ENCODE measurements around the gene PLEKHF1.

The PLEKHF1 gene

GRCh38 chr19:29658221-29658991, 6.9 kb upstream of the PLEKHF1 start:
- no peak for TF ChIP-seq CTCF (IDR thresholded peaks at IDR 0.05; ENCODE audit: low read depth, low read length, missing control alignments)
- Histone ChIP-seq H3K36me3 (replicated peaks) (no peaks in the 10 kb centered on the region), H3K27me3 (replicated peaks) (peaks cover 3% of the 10 kb centered on the region), H3K27ac (no peak overlapping the region), H3K4me3 (ENCODE audit: low read depth, low read length) (no peak overlapping the region)
- DNase-seq, result no peak
- in situ Hi-C loops (cut with HindIII; ENCODE audit: low pct_ligation_motif_present, low sequenced_read_pairs), result no loop called here

- TF ChIP-seq CTCF (IDR thresholded peaks at IDR 0.05; ENCODE audit: low read depth, low read length, missing control alignments), result no peak
- H3K27ac ChIP-seq, result no peak overlapping the region
- no peak for DNase-seq
- in situ Hi-C loops (cut with HindIII; ENCODE audit: low pct_ligation_motif_present, low sequenced_read_pairs), result no loop called here
- H3K36me3 ChIP-seq (replicated peaks), result no peaks in the 10 kb centered on the region
- H3K4me3 ChIP-seq (ENCODE audit: low read depth, low read length), result no peak overlapping the region
- no peaks in the 10 kb centered on the region for H3K27me3 ChIP-seq (replicated peaks)
These were observed 4.4 kb upstream of the PLEKHF1 start for GRCh38 chr19:29660835-29661234.

GRCh38 chr19:29662278-29662603, 3.0 kb upstream of the PLEKHF1 start:
- Histone ChIP-seq H3K27ac (peak overlapping the region; percentile 91), H3K4me3 (ENCODE audit: low read depth, low read length) (peak overlapping the region; percentile 26), H3K36me3 (replicated peaks) (no peaks in the 10 kb centered on the region), H3K27me3 (replicated peaks) (no peaks in the 10 kb centered on the region)
- no peak for TF ChIP-seq CTCF (IDR thresholded peaks at IDR 0.05; ENCODE audit: low read depth, low read length, missing control alignments)
- in situ Hi-C loops (cut with HindIII; ENCODE audit: low pct_ligation_motif_present, low sequenced_read_pairs), result no loop called here
- DNase-seq, result no peak

GRCh38 chr19:29662604-29663404, 2.5 kb upstream of the PLEKHF1 start:
- no peak for TF ChIP-seq CTCF (IDR thresholded peaks at IDR 0.05; ENCODE audit: low read depth, low read length, missing control alignments)
- no peaks in the 10 kb centered on the region for H3K27me3 ChIP-seq (replicated peaks)
- H3K4me3 ChIP-seq (ENCODE audit: low read depth, low read length), result peak overlapping the region; percentile 26
- peak; percentile 86 for DNase-seq
- H3K27ac ChIP-seq, result peak overlapping the region; percentile 91
- in situ Hi-C loops (cut with HindIII; ENCODE audit: low pct_ligation_motif_present, low sequenced_read_pairs), result no loop called here
- H3K36me3 ChIP-seq (replicated peaks), result no peaks in the 10 kb centered on the region

- no peak overlapping the region for H3K4me3 ChIP-seq (ENCODE audit: low read depth, low read length)
- TF ChIP-seq CTCF (IDR thresholded peaks at IDR 0.05; ENCODE audit: low read depth, low read length, missing control alignments), result no peak
- peak; percentile 21 for DNase-seq
- H3K36me3 ChIP-seq (replicated peaks), result no peaks in the 10 kb centered on the region
- H3K27me3 ChIP-seq (replicated peaks), result no peaks in the 10 kb centered on the region
- H3K27ac ChIP-seq, result no peak overlapping the region
- in situ Hi-C loops (cut with HindIII; ENCODE audit: low pct_ligation_motif_present, low sequenced_read_pairs), result no loop called here
These were observed 1.2 kb upstream of the PLEKHF1 start for GRCh38 chr19:29663861-29664752.

All from brain microvascular endothelial cell (primary cell).